NB4 (cell line): ENCODE data around the gene GRXCR1.
A peak's percentile ranks its signal among the peaks of the same experiment; 100 is the strongest.

ENCODE experiments used
- DNase-seq: peaks from one replicate; pipeline ENCODE4 v3.0.0; 2010; ENCODE audit warnings: low read depth
- H3K4me3 ChIP-seq: one replicate; pipeline ENCODE4 v1.5.1; 2011; ENCODE audit warnings: mild to moderate bottlenecking, low read depth, low read length, moderate library complexity
- CTCF ChIP-seq: IDR thresholded peaks from one replicate; pipeline ENCODE4 v1.5.1; 2012; ENCODE audit warnings: low read depth, low read length
- MAX ChIP-seq: IDR thresholded peaks from 2 replicates; pipeline ENCODE4 v1.6.1; 2011; ENCODE audit warnings: low read depth, low read length
- MYC ChIP-seq: IDR thresholded peaks from 2 replicates; pipeline ENCODE4 v1.6.1; 2011; ENCODE audit warnings: low read depth, low read length
- POLR2A ChIP-seq: IDR thresholded peaks from 2 replicates; pipeline ENCODE4 v1.6.1; 2011; ENCODE audit warnings: mild to moderate bottlenecking; ENCODE audit not compliant: insufficient read length; ENCODE audit errors: extremely low read depth

Gene GRXCR1

GRCh38 chr4:42955746-42956505 lies 63.4 kb downstream of the GRXCR1 start:
- H3K4me3 ChIP-seq: no peak overlapping the region
- no peak for DNase-seq
- TF ChIP-seq CTCF: no peak
- no peak for TF ChIP-seq MAX
- TF ChIP-seq POLR2A: no peak
- no peak for TF ChIP-seq MYC

- peak; percentile 7 for DNase-seq
- H3K4me3 ChIP-seq: no peak overlapping the region
- TF ChIP-seq POLR2A (no peak), CTCF (no peak), MYC (no peak), MAX (no peak)
Measured at GRCh38 chr4:42965326-42965725, 72.8 kb downstream of the GRXCR1 start.

GRCh38 chr4:42985976-42986375 lies 93.5 kb downstream of the GRXCR1 start:
- DNase-seq: no peak
- TF ChIP-seq CTCF (no peak), MYC (no peak), POLR2A (no peak), MAX (no peak)
- no peak overlapping the region for H3K4me3 ChIP-seq

GRCh38 chr4:42995343-42995944 lies 102.9 kb downstream of the GRXCR1 start:
- peak; percentile 60 for DNase-seq
- no peak overlapping the region for H3K4me3 ChIP-seq
- TF ChIP-seq MAX (peak; percentile 21; the same call in 1 of the 2 replicates), CTCF (peak; percentile 76), POLR2A (no peak)

GRCh38 chr4:43008793-43009192 lies 116.3 kb downstream of the GRXCR1 start:
- TF ChIP-seq MYC (no peak), CTCF (no peak), POLR2A (no peak), MAX (no peak)
- H3K4me3 ChIP-seq: no peak overlapping the region
- DNase-seq: no peak
